Stimulated activated naive CD8-positive, alpha-beta T cell treated with anti-CD3 and anti-CD28 coated beads, Interleukin-15, Interleukin-2, amounts not matched to agents 100 ng/mL and 50 ng/mL, for 24 hours (primary cell): ENCODE measurements around the gene BICDL2.
A peak's percentile ranks its signal among the peaks of the same experiment; 100 is the strongest.

Source experiments
- H3K27ac Mint-ChIP-seq: one replicate; pipeline ENCODE4 v1.8.0; 2021; ENCODE audit warnings: mild to moderate bottlenecking, mixed read lengths
- H3K27me3 Mint-ChIP-seq: one replicate; pipeline ENCODE4 v1.8.0; 2021; ENCODE audit warnings: mixed read lengths
- H3K36me3 Mint-ChIP-seq: one replicate; pipeline ENCODE4 v1.8.0; 2021; ENCODE audit warnings: low read depth, mixed read lengths
- H3K4me1 Mint-ChIP-seq: one replicate; pipeline ENCODE4 v1.8.0; 2021; ENCODE audit warnings: low read depth, mixed read lengths
- H3K4me3 Mint-ChIP-seq: one replicate; pipeline ENCODE4 v1.8.0; 2021; ENCODE audit warnings: mild to moderate bottlenecking, mixed read lengths
- H3K9me3 Mint-ChIP-seq: one replicate; pipeline ENCODE4 v1.8.0; 2021; ENCODE audit warnings: mixed read lengths

Gene BICDL2

DNA sequence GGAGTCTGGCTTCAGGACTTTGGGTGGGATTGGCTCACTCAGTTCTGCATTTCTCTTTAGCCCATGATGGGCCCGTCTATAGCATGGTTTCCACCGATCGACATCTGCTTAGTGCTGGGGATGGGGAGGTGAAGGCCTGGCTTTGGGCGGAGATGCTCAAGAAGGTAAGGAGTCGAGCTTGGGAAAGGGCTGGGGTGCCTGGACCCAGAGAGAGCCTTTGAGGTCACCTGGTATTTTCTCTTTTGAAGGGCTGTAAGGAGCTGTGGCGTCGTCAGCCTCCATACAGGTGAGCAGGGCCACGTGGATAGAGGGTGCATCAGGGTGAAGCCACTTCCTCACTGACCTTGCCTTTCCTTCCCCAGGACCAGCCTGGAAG is 10.8 kb downstream of the BICDL2 start:
- H3K36me3 Mint-ChIP-seq, result peaks cover 19% of the 10 kb centered on the region
- H3K27me3 Mint-ChIP-seq, result peaks cover 21% of the 10 kb centered on the region
- peaks cover 48% of the 10 kb centered on the region for H3K4me1 Mint-ChIP-seq
- no peak overlapping the region for H3K4me3 Mint-ChIP-seq
- H3K9me3 Mint-ChIP-seq, result no peaks in the 10 kb centered on the region
- H3K27ac Mint-ChIP-seq, result no peak overlapping the region

GRCh38 chr16:3025032-3026002 is 11.4 kb downstream of the BICDL2 start:
- Mint-ChIP-seq H3K27ac (no peak overlapping the region), H3K4me3 (peak overlapping the region; percentile 85), H3K9me3 (no peaks in the 10 kb centered on the region), H3K27me3 (peaks cover 15% of the 10 kb centered on the region), H3K36me3 (peaks cover 19% of the 10 kb centered on the region), H3K4me1 (peaks cover 53% of the 10 kb centered on the region)

- Mint-ChIP-seq H3K27me3 (peaks cover 2% of the 10 kb centered on the region), H3K4me1 (peaks cover 48% of the 10 kb centered on the region), H3K4me3 (peak within 1 kb of the TSS; percentile 85), H3K27ac (peak within 1 kb of the TSS; percentile 97), H3K36me3 (peaks cover 19% of the 10 kb centered on the region), H3K9me3 (no peaks in the 10 kb centered on the region)
Measured at GRCh38 chr16:3023669-3024478, 12.9 kb downstream of the BICDL2 start, which contains the start of the genes HCFC1R1 and THOC6. Gene HCFC1R1, minus strand, starts transcription at chr16:3023942. Its CDS starts 1 bp downstream, at chr16:3023941. Gene THOC6, plus strand, starts transcription at chr16:3024035. Its CDS starts 292 bp downstream, at chr16:3024327.

DNA sequence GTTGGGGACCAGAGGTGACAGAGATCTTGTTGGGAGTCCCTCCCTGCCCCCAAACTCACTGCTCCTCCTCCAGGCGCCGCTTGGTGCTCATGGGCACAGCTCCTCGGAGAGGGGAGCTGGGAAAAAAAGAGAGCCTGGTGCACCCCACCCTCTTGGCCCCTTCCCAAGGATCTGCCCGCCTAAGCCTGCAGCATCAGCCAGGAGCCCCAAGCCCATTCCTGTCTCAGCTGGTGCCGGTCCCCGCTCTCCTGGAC is 13.4 kb downstream of the BICDL2 start:
- peaks cover 19% of the 10 kb centered on the region for H3K36me3 Mint-ChIP-seq
- H3K27me3 Mint-ChIP-seq, result no peaks in the 10 kb centered on the region
- H3K27ac Mint-ChIP-seq, result peak overlapping the region; percentile 97
- peak overlapping the region; percentile 85 for H3K4me3 Mint-ChIP-seq
- peaks cover 50% of the 10 kb centered on the region for H3K4me1 Mint-ChIP-seq
- no peaks in the 10 kb centered on the region for H3K9me3 Mint-ChIP-seq

GRCh38 chr16:3022684-3023414 is 13.9 kb downstream of the BICDL2 start:
- peak overlapping the region; percentile 97 for H3K27ac Mint-ChIP-seq
- peak overlapping the region; percentile 85 for H3K4me3 Mint-ChIP-seq
- H3K9me3 Mint-ChIP-seq, result no peaks in the 10 kb centered on the region
- peaks cover 52% of the 10 kb centered on the region for H3K4me1 Mint-ChIP-seq
- H3K36me3 Mint-ChIP-seq, result peaks cover 19% of the 10 kb centered on the region
- no peaks in the 10 kb centered on the region for H3K27me3 Mint-ChIP-seq

GRCh38 chr16:3022208-3022683 is 14.5 kb downstream of the BICDL2 start:
- Mint-ChIP-seq H3K27ac (peak overlapping the region; percentile 97), H3K27me3 (no peaks in the 10 kb centered on the region), H3K4me1 (peaks cover 52% of the 10 kb centered on the region), H3K9me3 (no peaks in the 10 kb centered on the region), H3K4me3 (peak overlapping the region; percentile 85), H3K36me3 (peaks cover 19% of the 10 kb centered on the region)

- peaks cover 52% of the 10 kb centered on the region for H3K4me1 Mint-ChIP-seq
- peaks cover 12% of the 10 kb centered on the region for H3K36me3 Mint-ChIP-seq
- H3K4me3 Mint-ChIP-seq, result peak overlapping the region; percentile 85
- no peaks in the 10 kb centered on the region for H3K27me3 Mint-ChIP-seq
- H3K9me3 Mint-ChIP-seq, result no peaks in the 10 kb centered on the region
- H3K27ac Mint-ChIP-seq, result peak overlapping the region; percentile 97
Measured at GRCh38 chr16:3021449-3022207, 15.1 kb downstream of the BICDL2 start.

GRCh38 chr16:3020604-3021448 is 15.9 kb downstream of the BICDL2 start:
- no peaks in the 10 kb centered on the region for H3K27me3 Mint-ChIP-seq
- H3K36me3 Mint-ChIP-seq, result peaks cover 4% of the 10 kb centered on the region
- H3K9me3 Mint-ChIP-seq, result no peaks in the 10 kb centered on the region
- H3K4me1 Mint-ChIP-seq, result peaks cover 52% of the 10 kb centered on the region
- H3K4me3 Mint-ChIP-seq, result peak overlapping the region; percentile 85
- peak overlapping the region; percentile 97 for H3K27ac Mint-ChIP-seq

DNA sequence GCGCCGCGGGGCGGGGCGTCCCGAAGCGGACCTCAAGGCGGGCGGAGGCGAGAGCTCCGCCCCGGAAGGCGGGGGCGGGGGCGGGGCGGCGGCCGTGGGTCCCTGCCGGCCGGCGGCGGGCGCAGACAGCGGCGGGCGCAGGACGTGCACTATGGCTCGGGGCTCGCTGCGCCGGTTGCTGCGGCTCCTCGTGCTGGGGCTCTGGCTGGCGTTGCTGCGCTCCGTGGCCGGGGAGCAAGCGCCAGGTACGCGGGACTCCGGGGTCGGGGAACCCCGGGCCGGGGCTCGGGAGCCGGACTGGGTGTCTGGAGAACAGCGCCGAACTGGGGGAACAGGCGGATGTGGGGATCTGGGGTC is 16.5 kb downstream of the BICDL2 start, which contains the start of gene TNFRSF12A:
Gene TNFRSF12A, plus strand, starts transcription at position 122 of the 357 bp plus-strand sequence. Its CDS starts 30 bp downstream, at position 152.
- no peaks in the 10 kb centered on the region for H3K27me3 Mint-ChIP-seq
- H3K27ac Mint-ChIP-seq, result peak within 1 kb of the TSS; percentile 97
- peaks cover 4% of the 10 kb centered on the region for H3K36me3 Mint-ChIP-seq
- no peaks in the 10 kb centered on the region for H3K9me3 Mint-ChIP-seq
- peak within 1 kb of the TSS; percentile 85 for H3K4me3 Mint-ChIP-seq
- H3K4me1 Mint-ChIP-seq, result peaks cover 52% of the 10 kb centered on the region

DNA sequence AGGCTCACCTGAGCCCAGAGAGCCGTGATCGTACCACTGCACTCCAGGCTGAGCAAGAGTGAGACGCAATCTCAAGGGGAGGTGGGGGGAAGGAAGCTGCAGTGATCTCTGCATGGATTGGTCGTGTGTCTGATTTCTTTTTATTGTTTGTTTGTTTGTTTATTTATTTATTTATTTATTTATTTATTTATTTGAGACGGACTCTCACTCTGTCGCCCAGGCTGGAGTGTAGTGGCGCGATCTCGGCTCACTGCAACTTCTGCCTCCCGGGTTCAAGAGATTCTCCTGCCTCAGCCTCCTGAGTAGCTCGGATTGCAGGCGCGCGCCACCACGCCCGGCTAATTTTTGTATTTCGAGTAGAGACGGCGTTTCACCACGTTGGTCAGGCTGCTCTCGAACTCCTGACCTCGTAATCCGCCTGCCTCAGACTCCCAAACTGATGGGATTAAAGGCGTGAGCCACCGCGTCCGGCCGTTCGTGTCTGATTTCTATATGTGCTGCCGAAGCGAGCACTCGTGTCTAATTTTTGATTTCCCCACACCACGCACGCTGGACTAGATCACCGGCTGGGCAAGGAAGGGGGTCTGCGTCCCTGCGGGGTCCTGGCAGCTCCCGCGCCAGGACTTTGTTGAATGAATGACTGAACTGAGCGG is 17.0 kb downstream of the BICDL2 start:
- H3K27ac Mint-ChIP-seq, result peak overlapping the region; percentile 82
- peaks cover 4% of the 10 kb centered on the region for H3K36me3 Mint-ChIP-seq
- peaks cover 52% of the 10 kb centered on the region for H3K4me1 Mint-ChIP-seq
- peak overlapping the region; percentile 85 for H3K4me3 Mint-ChIP-seq
- H3K27me3 Mint-ChIP-seq, result peaks cover 3% of the 10 kb centered on the region
- no peaks in the 10 kb centered on the region for H3K9me3 Mint-ChIP-seq

DNA sequence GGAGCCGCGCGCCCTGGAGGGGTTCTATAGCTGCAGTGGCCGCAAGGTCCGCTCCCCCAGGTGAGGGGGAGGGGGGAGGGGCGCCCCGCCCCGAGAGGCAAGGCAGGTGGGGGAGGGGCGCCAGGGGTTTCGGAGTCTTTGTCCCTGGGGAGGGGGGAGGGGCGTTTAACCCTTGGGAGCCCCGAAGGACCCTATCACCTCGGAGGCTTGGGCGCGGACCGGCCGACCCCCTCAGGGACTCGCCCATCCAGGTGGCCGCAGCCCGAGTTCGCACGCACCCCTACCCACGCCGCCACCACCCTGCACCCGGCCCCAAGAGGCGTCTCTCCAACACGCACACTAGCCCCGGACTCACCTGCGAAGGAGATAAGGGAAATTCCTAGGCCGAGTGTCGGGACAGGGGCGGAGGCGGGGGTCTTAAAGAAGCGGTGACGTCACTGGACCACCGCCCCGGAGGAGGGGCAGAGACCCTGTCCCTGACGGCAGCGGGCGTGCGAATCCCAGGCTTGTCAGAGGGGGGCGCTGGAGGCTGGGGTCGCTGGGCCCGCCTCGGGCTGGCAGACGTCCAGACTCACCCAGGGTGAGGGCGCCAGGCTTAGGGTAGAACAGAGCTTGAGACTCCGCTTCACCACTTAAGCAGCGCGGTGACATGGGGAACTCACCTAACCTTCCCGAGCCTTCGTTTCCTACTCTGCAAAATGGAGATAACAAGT is 18.8 kb downstream of the BICDL2 start, which contains the start of gene CLDN6:
Gene CLDN6, minus strand, starts transcription at position 390 of the 713 bp plus-strand sequence. CDS start 2,162 bp downstream, outside the sequence.
- no peaks in the 10 kb centered on the region for H3K9me3 Mint-ChIP-seq

DNA sequence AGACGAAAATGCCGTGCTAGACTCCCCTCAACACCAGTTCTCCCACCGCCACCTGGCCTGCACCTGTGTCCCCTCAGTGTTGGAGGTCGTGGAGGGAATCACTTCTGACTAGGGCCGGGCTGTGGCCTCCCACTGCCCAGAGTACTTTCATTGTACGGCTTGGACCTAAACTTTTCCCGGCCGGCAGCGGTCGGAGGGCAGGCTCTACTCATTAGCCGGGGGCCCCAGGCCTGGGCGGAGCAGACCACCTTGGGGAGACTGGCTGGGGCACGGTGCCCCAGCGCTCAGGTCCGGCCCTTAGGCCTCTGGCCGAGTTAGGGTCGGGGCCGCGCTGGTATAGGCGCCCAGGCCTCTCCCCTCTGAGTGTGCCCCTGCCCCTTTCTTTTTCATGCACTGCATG is 19.4 kb downstream of the BICDL2 start:
- Mint-ChIP-seq H3K27me3 (peaks cover 3% of the 10 kb centered on the region), H3K4me3 (no peak overlapping the region), H3K27ac (no peak overlapping the region), H3K4me1 (peaks cover 34% of the 10 kb centered on the region), H3K36me3 (no peaks in the 10 kb centered on the region), H3K9me3 (no peaks in the 10 kb centered on the region)

More for the DNA sequence above, 18.8 kb downstream of the BICDL2 start, which contains the start of gene CLDN6:
- peaks cover 3% of the 10 kb centered on the region for H3K27me3 Mint-ChIP-seq
- peaks cover 40% of the 10 kb centered on the region for H3K4me1 Mint-ChIP-seq
- H3K36me3 Mint-ChIP-seq, result no peaks in the 10 kb centered on the region
- no peak within 1 kb of the TSS for H3K4me3 Mint-ChIP-seq
- no peak within 1 kb of the TSS for H3K27ac Mint-ChIP-seq
